ENCODE data around the gene PYGM.

- no peak for TF ChIP-seq POLR2A (IDR thresholded peaks at IDR 0.05; ENCODE audit: low read length)
- TF ChIP-seq GATA1 (IDR thresholded peaks at IDR 0.05; ENCODE audit: low read depth, low read length) = no peak
Measured at GRCh38 chr11:64765851-64766665, 6.3 kb upstream of the PYGM start.

Data from erythroblast (primary cell).